Endothelial cell of umbilical vein (primary cell): ENCODE measurements around the gene HSD17B7.
"Not testable (repeated sequence)": the region's sequence is repeated elsewhere in the genome, so short reads cannot be mapped to it uniquely, and the experiment has no call there.

Source experiments
- POLR2A ChIP-seq: IDR thresholded peaks from 2 replicates; pipeline ENCODE4 v1.6.1; 2012; ENCODE audit warnings: low read depth, mild to moderate bottlenecking, control low read depth, low read length
- TF ChIP-seq, protein P1 (sequence below), 2 donors: IDR thresholded peaks; 1 replicate in 1 of 2; 2 replicates in 1 of 2; pipeline ENCODE4 v1.5.1; 2011; ENCODE audit warnings: low read length in 2 of 2, mild to moderate bottlenecking in 2 of 2, moderate library complexity in 2 of 2, control low read depth in 1 of 2, inconsistent platforms in 1 of 2, low read depth in 1 of 2; ENCODE audit not compliant: insufficient read depth in 1 of 2; ENCODE audit errors: extremely low read depth in 1 of 2

DNA sequence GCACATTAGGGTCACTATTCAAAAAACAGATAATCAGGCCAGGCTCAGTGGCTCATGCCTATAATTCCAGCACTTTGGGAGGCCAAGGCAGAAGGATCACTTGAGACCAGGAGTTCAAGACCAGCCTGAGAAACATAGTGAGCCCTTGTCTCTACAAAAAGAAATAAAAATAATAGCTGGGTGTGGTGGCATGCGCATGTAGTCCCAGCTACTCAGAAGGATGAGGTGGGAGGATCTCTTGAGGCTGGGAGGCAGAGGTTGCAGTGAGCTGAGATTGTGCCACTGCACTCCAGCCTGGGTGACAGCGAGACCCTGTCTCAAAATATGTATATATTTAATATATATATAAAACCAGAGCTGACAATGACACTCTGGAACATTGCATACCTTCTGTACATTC, 21.9 kb downstream of the HSD17B7 start:
- TF ChIP-seq, protein P1, sequence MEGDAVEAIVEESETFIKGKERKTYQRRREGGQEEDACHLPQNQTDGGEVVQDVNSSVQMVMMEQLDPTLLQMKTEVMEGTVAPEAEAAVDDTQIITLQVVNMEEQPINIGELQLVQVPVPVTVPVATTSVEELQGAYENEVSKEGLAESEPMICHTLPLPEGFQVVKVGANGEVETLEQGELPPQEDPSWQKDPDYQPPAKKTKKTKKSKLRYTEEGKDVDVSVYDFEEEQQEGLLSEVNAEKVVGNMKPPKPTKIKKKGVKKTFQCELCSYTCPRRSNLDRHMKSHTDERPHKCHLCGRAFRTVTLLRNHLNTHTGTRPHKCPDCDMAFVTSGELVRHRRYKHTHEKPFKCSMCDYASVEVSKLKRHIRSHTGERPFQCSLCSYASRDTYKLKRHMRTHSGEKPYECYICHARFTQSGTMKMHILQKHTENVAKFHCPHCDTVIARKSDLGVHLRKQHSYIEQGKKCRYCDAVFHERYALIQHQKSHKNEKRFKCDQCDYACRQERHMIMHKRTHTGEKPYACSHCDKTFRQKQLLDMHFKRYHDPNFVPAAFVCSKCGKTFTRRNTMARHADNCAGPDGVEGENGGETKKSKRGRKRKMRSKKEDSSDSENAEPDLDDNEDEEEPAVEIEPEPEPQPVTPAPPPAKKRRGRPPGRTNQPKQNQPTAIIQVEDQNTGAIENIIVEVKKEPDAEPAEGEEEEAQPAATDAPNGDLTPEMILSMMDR (IDR thresholded peaks at IDR 0.05; ENCODE audit: extremely low read depth in 1 of 2, insufficient read depth in 1 of 2, low read depth in 1 of 2, low read length in 2 of 2), result not testable (repeated sequence)
- TF ChIP-seq POLR2A, result not testable (repeated sequence)
